DND-41 (cell line): ENCODE data around the gene AGXT.

Experiments
- ATAC-seq: fragments of 200-7000 bp; cut with Tn5 transposase; 3 replicates; pipeline ENCODE4 v1.9.1; 2021; ENCODE audit warnings: low read depth; ENCODE audit not compliant: insufficient read depth
- DNase-seq: peaks from one replicate; pipeline ENCODE4 v3.0.0-alpha.2; 2020
- H2AFZ ChIP-seq: 2 replicates; pipeline ENCODE4 v1.6.0; 2012; ENCODE audit warnings: low read depth, low read length
- H3K27ac ChIP-seq: 2 replicates; pipeline ENCODE4 v1.5.1; 2012; ENCODE audit warnings: low read length, inconsistent platforms
- H3K27me3 ChIP-seq: fragments of 200-600 bp; sonication (generic); 2 replicates; pipeline ENCODE4 v1.6.0; 2012; ENCODE audit warnings: low read length, mild to moderate bottlenecking, inconsistent platforms; ENCODE audit not compliant: insufficient read depth, poor library complexity
- H3K36me3 ChIP-seq: 2 replicates; pipeline ENCODE4 v1.5.1; 2012; ENCODE audit warnings: low read length, inconsistent platforms; ENCODE audit not compliant: insufficient read depth
- H3K4me1 ChIP-seq: 2 replicates; pipeline ENCODE4 v1.5.1; 2012; ENCODE audit warnings: mild to moderate bottlenecking, low read length; ENCODE audit not compliant: insufficient read depth
- H3K4me2 ChIP-seq: 2 replicates; pipeline ENCODE4 v1.6.0; 2012; ENCODE audit warnings: mild to moderate bottlenecking, moderate library complexity, low read length, inconsistent platforms; ENCODE audit not compliant: insufficient read depth
- H3K4me3 ChIP-seq, 2 experiments: fragments of 200-600 bp in 1 of 2; shearing (Covaris generic) in 1 of 2; 2 replicates each; pipeline ENCODE4 v1.5.1; 2012 to 2016; ENCODE audit warnings: inconsistent platforms in 2 of 2, low read length in 2 of 2, mild to moderate bottlenecking in 2 of 2, low read depth in 1 of 2, moderate library complexity in 1 of 2
- H3K79me2 ChIP-seq: 2 replicates; pipeline ENCODE4 v1.6.0; 2012; ENCODE audit warnings: low read length, inconsistent platforms; ENCODE audit not compliant: insufficient read depth
- H3K9ac ChIP-seq: 2 replicates; pipeline ENCODE4 v1.6.0; 2012; ENCODE audit warnings: low read depth, mild to moderate bottlenecking, inconsistent platforms, low read length, moderate library complexity
- H3K9me3 ChIP-seq: 2 replicates; pipeline ENCODE4 v1.5.1; 2012; ENCODE audit warnings: low read length, moderate library complexity, mild to moderate bottlenecking, inconsistent platforms; ENCODE audit not compliant: insufficient read depth, severe bottlenecking
- H4K20me1 ChIP-seq: 2 replicates; pipeline ENCODE4 v1.6.0; 2012; ENCODE audit warnings: low read length; ENCODE audit not compliant: insufficient read depth
- EZH2 ChIP-seq: IDR thresholded peaks from 3 replicates; pipeline ENCODE4 v1.6.1; 2012; ENCODE audit warnings: borderline replicate concordance, low read depth, mild to moderate bottlenecking, moderate library complexity, low read length, inconsistent platforms; ENCODE audit not compliant: severe bottlenecking
- TF ChIP-seq, protein P1 (sequence below): IDR thresholded peaks from 2 replicates; pipeline ENCODE4 v1.5.1; 2012; ENCODE audit warnings: borderline replicate concordance, low read length, moderate library complexity, mild to moderate bottlenecking; ENCODE audit not compliant: poor library complexity, severe bottlenecking; ENCODE audit errors: extremely low read depth

AGXT gene

DNA sequence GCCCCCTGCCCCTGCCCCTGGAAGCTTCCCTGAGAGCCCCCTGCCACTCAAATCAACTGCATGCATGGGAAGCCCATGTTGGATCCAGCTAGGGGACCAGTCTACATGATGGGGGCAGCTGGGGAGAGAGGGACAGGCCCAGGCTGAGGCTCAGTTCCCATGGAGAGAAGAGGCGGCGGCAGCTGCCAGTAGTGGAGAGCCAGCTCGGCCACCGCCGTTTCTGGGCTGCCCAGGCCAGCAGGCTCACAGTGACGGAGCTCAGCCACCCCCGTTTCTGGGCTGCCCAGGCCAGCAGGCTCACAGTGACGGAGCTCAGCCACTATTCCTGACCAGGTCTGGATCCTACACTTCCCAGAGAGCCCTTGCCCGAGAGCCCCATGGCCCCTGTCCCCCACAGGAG, 23.7 kb downstream of the AGXT start:
- Histone ChIP-seq H3K4me3 (no peak overlapping the region), H4K20me1 (peaks cover 5% of the 10 kb centered on the region; the same call in 1 of the 2 replicates), H3K9ac (no peak overlapping the region), H3K9me3 (no peaks in the 10 kb centered on the region), H3K27me3 (no peaks in the 10 kb centered on the region), H3K27ac (no peak overlapping the region), H3K4me2 (no peak overlapping the region), H3K4me1 (no peaks in the 10 kb centered on the region), H3K79me2 (no peaks in the 10 kb centered on the region), H3K36me3 (no peaks in the 10 kb centered on the region), H2AFZ (no peak overlapping the region)
- TF ChIP-seq, protein P1, sequence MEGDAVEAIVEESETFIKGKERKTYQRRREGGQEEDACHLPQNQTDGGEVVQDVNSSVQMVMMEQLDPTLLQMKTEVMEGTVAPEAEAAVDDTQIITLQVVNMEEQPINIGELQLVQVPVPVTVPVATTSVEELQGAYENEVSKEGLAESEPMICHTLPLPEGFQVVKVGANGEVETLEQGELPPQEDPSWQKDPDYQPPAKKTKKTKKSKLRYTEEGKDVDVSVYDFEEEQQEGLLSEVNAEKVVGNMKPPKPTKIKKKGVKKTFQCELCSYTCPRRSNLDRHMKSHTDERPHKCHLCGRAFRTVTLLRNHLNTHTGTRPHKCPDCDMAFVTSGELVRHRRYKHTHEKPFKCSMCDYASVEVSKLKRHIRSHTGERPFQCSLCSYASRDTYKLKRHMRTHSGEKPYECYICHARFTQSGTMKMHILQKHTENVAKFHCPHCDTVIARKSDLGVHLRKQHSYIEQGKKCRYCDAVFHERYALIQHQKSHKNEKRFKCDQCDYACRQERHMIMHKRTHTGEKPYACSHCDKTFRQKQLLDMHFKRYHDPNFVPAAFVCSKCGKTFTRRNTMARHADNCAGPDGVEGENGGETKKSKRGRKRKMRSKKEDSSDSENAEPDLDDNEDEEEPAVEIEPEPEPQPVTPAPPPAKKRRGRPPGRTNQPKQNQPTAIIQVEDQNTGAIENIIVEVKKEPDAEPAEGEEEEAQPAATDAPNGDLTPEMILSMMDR = no peak
- TF ChIP-seq EZH2 = no peak
- DNase-seq (no peak), ATAC-seq (no peak)

DNA sequence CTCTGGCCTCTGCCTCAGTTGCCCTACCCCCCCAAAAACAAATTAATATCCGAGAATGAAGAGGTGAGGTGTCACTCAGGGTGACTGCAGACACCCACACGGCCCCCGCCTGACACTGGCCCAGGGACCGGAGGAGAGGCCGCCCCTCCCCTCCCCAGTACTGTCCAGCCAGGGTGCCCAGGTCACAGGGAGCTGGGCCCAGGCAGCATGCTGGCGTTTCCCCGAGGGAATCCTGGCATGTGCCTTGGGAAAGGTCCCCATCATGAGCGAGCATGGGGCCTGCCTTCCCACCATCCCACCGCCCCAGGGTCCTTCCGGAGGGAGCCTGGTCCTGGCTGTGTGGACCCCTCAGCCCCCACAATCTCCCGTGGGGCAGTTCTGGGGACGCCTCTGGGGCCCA, 24.3 kb downstream of the AGXT start:
- H3K9ac ChIP-seq = no peak overlapping the region
- no peak overlapping the region for H3K27ac ChIP-seq
- TF ChIP-seq, protein P1 = no peak
- no peak for TF ChIP-seq EZH2
- H4K20me1 ChIP-seq = peaks cover 5% of the 10 kb centered on the region; the same call in 1 of the 2 replicates
- ATAC-seq (no peak), DNase-seq (no peak)
- no peak overlapping the region for H3K4me2 ChIP-seq
- H3K27me3 ChIP-seq = peaks cover 3% of the 10 kb centered on the region
- H3K4me3 ChIP-seq = no peak overlapping the region
- H2AFZ ChIP-seq = no peak overlapping the region
- no peaks in the 10 kb centered on the region for H3K79me2 ChIP-seq
- no peaks in the 10 kb centered on the region for H3K9me3 ChIP-seq
- no peaks in the 10 kb centered on the region for H3K36me3 ChIP-seq
- no peaks in the 10 kb centered on the region for H3K4me1 ChIP-seq

DNA sequence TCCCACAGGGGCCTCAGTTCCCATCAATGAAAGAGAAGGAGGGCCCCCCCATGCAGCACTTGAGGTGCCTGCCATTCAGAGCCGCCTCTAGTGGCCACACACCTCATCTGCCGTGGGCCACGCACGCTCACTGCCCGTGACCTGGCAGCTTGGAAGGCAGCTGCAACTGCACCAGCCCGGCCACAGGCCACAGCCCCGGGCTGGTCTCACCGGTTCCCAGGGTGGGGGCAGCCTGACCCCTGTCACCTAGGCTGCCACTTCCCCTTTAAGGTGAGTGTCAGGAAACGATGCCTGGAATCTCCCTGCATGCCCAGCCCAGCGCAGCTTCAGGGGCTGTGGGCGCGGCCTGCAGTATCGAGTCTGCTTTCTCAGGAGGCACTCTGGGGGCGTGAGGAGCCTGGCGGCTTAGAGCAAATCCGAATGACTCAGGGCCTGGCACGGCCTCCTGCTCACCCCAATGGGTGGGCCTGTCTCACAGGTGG, 24.8 kb downstream of the AGXT start:
- no peaks in the 10 kb centered on the region for H3K36me3 ChIP-seq
- H2AFZ ChIP-seq = no peak overlapping the region
- no peaks in the 10 kb centered on the region for H3K4me1 ChIP-seq
- H3K9me3 ChIP-seq = no peaks in the 10 kb centered on the region
- no peak overlapping the region for H3K4me2 ChIP-seq
- no peak overlapping the region for H3K9ac ChIP-seq
- DNase-seq (no peak), ATAC-seq (no peak)
- peaks cover 5% of the 10 kb centered on the region; the same call in 1 of the 2 replicates for H4K20me1 ChIP-seq
- TF ChIP-seq, protein P1 = no peak
- TF ChIP-seq EZH2 = no peak
- H3K4me3 ChIP-seq = no peak overlapping the region
- no peak overlapping the region for H3K27ac ChIP-seq
- H3K79me2 ChIP-seq = no peaks in the 10 kb centered on the region
- peaks cover 4% of the 10 kb centered on the region for H3K27me3 ChIP-seq

DNA sequence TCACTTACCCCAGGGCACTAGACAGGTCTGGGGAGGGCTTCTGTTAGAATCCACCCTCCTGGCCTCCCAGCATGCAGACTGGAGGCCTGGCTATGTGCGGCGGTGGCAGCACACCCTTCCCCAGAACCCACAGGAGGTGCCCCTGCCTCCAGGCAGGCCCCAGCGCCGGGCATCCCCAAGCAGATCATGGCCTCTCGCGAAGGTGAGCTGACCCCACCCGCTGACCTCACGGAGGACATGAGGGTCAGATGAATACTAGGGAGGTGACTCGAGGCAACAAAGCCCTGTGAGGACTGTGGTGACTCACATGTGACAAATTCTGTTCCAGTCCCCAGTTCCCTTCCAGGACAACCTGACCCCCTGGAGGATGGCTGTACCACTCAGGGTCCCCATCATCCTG, 25.4 kb downstream of the AGXT start:
- peaks cover 5% of the 10 kb centered on the region; the same call in 1 of the 2 replicates for H4K20me1 ChIP-seq
- H3K9me3 ChIP-seq = no peaks in the 10 kb centered on the region
- H3K4me2 ChIP-seq = no peak overlapping the region
- H3K79me2 ChIP-seq = no peaks in the 10 kb centered on the region
- H2AFZ ChIP-seq = no peak overlapping the region
- H3K27ac ChIP-seq = no peak overlapping the region
- peaks cover 4% of the 10 kb centered on the region for H3K27me3 ChIP-seq
- DNase-seq (no peak), ATAC-seq (no peak)
- H3K36me3 ChIP-seq = no peaks in the 10 kb centered on the region
- no peak overlapping the region for H3K4me3 ChIP-seq
- TF ChIP-seq, protein P1 = no peak
- no peak for TF ChIP-seq EZH2
- no peak overlapping the region for H3K9ac ChIP-seq
- no peaks in the 10 kb centered on the region for H3K4me1 ChIP-seq
